RWPE1 (cell line): ENCODE results near the gene KDM4D.
A peak's percentile ranks its signal among the peaks of the same experiment; 100 is the strongest.

ENCODE experiments used
- CTCF ChIA-PET: fragments of 350-600 bp; sonication (Branson Sonifier 250); formaldehyde crosslinking; extraction: SDS; loops from one replicate; lab custom pipeline; 2021; lab: Yijun Ruan, JAX
- POLR2A ChIA-PET: fragments of 400-600 bp; formaldehyde crosslinking; extraction: SDS; loops from one replicate; lab custom pipeline; 2020; ENCODE audit warnings: antibody characterized with exemption; ENCODE audit not compliant: low non-redundant PET; lab: Yijun Ruan, JAX
- DNase-seq: peaks from one replicate; pipeline ENCODE4 v3.0.0; 2012; ENCODE audit warnings: low spot score
- H3K27ac ChIP-seq: fragments of 450-650 bp; 2 replicates; pipeline ENCODE4 v1.5.1; 2017
- TF ChIP-seq, protein P1 (sequence below): fragments of 450-650 bp; conservative IDR thresholded peaks from 2 replicates; pipeline ENCODE4 v1.5.1; 2017; ENCODE audit warnings: low read depth, mild to moderate bottlenecking

Gene KDM4D

DNA sequence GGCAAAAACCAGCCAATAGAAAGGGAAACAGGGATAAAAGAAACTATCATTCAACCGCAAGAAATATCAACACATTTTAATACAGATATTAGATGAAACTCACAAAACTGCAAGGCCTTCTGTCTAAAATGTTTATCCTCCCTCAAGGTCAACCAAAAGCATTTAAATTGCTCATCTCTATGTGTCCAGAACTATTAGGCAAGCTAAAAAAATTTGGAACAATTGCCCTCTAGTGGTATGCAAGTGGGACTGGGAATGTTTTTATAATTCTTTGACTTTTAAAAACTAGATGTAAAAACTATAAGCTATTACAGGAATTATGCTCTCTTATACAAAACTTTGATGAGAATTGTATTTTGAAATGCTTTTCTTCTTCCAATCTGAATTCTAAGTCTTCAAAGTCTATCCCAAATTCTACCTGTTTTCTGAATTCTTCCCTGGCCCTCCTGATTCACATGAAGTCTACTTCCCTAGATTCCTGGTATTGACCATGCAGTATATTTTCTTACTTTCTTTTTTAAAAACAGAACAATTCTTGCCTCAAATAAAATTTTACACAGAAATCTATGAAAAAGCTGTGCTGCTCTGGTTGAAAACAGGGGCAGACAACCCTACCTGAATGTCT lies 5.1 kb upstream of the KDM4D start:
- H3K27ac ChIP-seq: no peak overlapping the region
- TF ChIP-seq, protein P1, sequence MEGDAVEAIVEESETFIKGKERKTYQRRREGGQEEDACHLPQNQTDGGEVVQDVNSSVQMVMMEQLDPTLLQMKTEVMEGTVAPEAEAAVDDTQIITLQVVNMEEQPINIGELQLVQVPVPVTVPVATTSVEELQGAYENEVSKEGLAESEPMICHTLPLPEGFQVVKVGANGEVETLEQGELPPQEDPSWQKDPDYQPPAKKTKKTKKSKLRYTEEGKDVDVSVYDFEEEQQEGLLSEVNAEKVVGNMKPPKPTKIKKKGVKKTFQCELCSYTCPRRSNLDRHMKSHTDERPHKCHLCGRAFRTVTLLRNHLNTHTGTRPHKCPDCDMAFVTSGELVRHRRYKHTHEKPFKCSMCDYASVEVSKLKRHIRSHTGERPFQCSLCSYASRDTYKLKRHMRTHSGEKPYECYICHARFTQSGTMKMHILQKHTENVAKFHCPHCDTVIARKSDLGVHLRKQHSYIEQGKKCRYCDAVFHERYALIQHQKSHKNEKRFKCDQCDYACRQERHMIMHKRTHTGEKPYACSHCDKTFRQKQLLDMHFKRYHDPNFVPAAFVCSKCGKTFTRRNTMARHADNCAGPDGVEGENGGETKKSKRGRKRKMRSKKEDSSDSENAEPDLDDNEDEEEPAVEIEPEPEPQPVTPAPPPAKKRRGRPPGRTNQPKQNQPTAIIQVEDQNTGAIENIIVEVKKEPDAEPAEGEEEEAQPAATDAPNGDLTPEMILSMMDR: peak; percentile 68
- ChIA-PET POLR2A (no interaction called here), CTCF (interaction anchor here (0.7 to 2.2 kb wide), 4 partner anchors 226 to 1253 kb away, joined by 3 to 13 read pairs (median 3); no protein-coding TSS in a partner anchor)
- peak; percentile 26 for DNase-seq

DNA sequence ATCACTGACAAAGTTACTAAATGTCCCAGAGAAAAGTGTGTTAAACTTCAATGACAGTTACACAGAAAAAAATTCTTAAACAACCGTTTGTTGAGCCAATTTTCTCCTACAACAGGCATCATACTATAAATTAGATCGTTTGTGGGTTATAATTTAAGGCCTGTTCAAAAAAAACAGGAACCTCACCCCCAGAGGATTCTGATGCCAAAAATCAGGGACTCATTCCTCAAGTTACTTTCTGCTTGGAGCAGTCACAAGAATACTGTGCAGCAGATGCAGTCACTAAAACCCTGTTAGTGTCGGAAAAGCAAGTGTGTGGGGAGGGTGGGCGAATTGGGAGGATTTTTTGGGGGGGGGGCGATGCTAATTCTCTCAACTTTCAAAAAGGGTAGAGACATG lies 810 bp upstream of the KDM4D start:
- H3K27ac ChIP-seq: peak overlapping the region; percentile 75
- POLR2A ChIA-PET: interaction anchor here (0.6 to 1.4 kb wide), 3 partner anchors 14 to 266 kb away, joined by 3 to 6 read pairs (median 4); partner anchors contain the start of gene SRSF8
- TF ChIP-seq, protein P1: no peak
- DNase-seq: no peak
- CTCF ChIA-PET: interaction anchor here (0.6 to 0.9 kb wide), 2 partner anchors 95 to 349 kb away, joined by 3 read pairs; no protein-coding TSS in a partner anchor

DNA sequence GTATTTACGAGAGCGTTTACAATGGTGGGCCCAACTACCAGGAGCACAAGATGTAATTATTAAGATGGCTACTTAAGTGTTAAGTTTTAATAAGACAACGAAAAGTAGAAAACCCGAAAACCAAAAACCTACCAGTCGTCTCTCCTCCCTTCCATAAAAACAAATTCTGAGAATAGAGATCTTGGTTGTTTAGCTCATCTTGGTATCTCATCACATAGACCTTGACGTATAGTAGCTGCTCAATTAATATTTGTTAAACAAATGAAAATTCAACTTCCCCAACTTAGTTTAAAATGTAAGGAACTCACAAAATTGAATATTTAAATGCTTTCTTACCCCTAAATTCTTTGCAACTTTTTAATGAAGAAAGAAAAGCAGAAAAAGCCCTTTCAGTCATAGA lies 669 bp downstream of the KDM4D start:
- DNase-seq: no peak
- TF ChIP-seq, protein P1: no peak
- ChIA-PET CTCF (no interaction called here), POLR2A (no interaction called here)
- H3K27ac ChIP-seq: no peak overlapping the region

DNA sequence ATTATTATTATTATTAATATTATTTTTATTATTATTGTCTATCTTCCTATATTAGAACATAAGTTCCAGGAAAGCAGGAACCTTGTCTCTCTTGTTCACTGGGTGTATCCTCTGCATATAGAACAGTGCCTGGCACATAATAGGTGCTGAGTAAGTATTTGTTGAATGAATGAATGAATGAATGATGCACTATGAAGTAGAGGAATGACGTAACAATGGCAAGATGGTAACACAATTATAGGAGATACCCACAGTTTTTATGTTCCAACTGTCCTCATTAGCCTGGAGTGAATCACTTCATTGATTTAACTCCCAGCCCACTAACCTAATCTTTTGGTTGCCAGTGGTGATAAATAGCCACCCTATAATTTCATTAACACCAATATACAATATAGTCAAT lies 2.1 kb downstream of the KDM4D start:
- no peak for DNase-seq
- ChIA-PET POLR2A (no interaction called here), CTCF (no interaction called here)
- TF ChIP-seq, protein P1: no peak
- no peak overlapping the region for H3K27ac ChIP-seq

DNA sequence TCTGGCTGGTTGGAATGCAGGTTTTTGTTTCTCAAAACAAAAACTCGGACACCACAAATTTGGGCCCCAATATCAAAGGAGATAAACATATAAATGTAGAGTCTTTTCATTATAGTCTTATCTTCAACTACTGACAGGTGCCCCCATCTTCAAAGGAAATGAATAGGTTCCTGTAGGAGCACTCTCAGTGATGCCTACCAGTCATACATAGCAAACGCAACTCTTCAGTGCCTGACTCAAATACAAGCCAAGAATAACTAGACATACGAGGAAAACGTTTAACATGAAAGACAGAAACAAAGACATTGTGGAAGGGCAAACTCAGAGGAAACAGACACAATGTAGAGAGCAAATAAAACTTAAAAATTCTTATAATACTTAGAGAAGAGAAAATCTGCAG lies 13.9 kb downstream of the KDM4D start:
- H3K27ac ChIP-seq: no peak overlapping the region
- CTCF ChIA-PET: no interaction called here
- TF ChIP-seq, protein P1: no peak
- POLR2A ChIA-PET: no interaction called here
- no peak for DNase-seq

DNA sequence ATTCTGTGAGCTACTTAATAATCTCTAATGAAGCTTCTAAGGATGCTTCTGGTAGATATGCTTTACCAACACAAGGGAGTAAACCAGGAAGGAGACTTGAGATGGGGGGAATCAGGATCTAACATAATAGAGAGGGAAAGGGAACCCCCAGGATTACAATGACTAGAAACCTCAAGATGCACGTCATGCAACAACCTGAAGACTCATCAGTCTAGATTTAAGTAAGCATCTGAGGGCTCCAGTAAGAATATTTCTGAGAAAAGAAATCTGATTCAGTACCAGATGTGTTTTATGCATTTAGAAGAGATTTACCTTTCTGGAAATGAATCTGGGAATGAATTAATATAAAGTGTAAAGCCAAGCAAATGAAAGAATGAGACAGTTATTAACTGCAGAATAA lies 15.2 kb downstream of the KDM4D start:
- TF ChIP-seq, protein P1: no peak
- CTCF ChIA-PET: no interaction called here
- POLR2A ChIA-PET: no interaction called here
- no peak for DNase-seq
- H3K27ac ChIP-seq: no peak overlapping the region
